ENCODE measurements around the gene PRKX.

DNA sequence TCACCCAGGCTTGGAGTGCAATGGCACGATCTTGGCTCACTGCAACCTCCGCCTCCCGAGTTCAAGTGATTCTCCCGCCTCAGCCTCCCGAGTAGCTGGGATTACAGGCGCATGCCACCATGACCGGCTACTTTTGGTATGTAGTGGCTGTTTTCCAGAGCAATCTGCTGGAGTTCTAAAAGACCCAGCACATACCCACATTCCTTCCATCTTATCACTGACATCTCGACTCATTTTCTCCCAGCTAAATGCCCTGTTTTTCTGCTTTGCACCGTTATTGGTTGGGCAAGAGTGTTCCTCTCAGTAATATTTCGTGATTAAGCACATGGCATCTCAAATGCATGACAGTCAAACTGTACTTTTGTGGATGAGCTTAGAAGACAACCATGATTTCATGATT lies 53.7 kb downstream of the PRKX start:
- TF ChIP-seq EZH2phosphoT487 (IDR thresholded peaks at IDR 0.05; ENCODE audit: low read depth, severe bottlenecking, unreplicated experiment) (no peak), EZH2 (IDR thresholded peaks at IDR 0.05; ENCODE audit: borderline replicate concordance) (no peak)

All from hepatocyte (in vitro differentiated cells).